Mucosa of descending colon (tissue), 3 donors: ENCODE measurements around the gene JAG2. TPM values are rescaled to one million over a fixed set of nuclear protein-coding genes. Genes with fewer than 3 reads are reported as not detected.

ENCODE experiments used
- ATAC-seq: fragments of 200-7000 bp; cut with Tn5 transposase; one replicate; pipeline ENCODE4 v1.9.1; 2020; ENCODE audit warnings: mild to moderate bottlenecking, moderate library complexity
- DNase-seq, 3 donors: peaks; one replicate each; pipeline ENCODE4 v3.0.0-alpha.2; 2020
- H3K36me3 ChIP-seq: fragments of 200-600 bp; one replicate; pipeline ENCODE4 v1.8.0; 2021; ENCODE audit warnings: low read depth, mild to moderate bottlenecking
- H3K4me1 ChIP-seq: fragments of 200-600 bp; one replicate; pipeline ENCODE4 v1.8.0; 2021; ENCODE audit warnings: low read depth, mild to moderate bottlenecking
- H3K4me3 ChIP-seq: fragments of 200-600 bp; one replicate; pipeline ENCODE4 v1.8.0; 2021; ENCODE audit warnings: mild to moderate bottlenecking
- H3K9me3 ChIP-seq: fragments of 200-600 bp; one replicate; pipeline ENCODE4 v1.8.0; 2021; ENCODE audit warnings: mild to moderate bottlenecking
- CTCF ChIP-seq: fragments of 200-600 bp; IDR thresholded peaks from one replicate; pipeline ENCODE4 v1.8.0; 2022; ENCODE audit warnings: antibody characterized with exemption, mild to moderate bottlenecking
- intact Hi-C, 2 donors: fragments of 100-400 bp; cut with DNase I in 1 of 2; cut with micrococcal nuclease in 1 of 2; formaldehyde crosslinking; loops; one replicate each; pipeline versions ENCODE4 v1.11.0 to v1.11.1; 2022; cut with DNase I, micrococcal nuclease
- total RNA-seq, 3 donors: library from RNA; stranded (reverse); fragmentation: NEBNext Ultra II Directional in 2 of 3; extraction: Animal tissue kit (Norgen Biotek cat#: 25700) in 2 of 3; gene quantifications; one replicate each; pipeline versions ENCODE4 v1.2.1 to v1.2.4, GENCODE V29; 2021 to 2023
- donor health status: DM: no; HTN: no; CAD: no; lungs with moderate emphysema.
- donor health status: DM: no; HTN: no; CAD: no.
- donor health status: DM: no; HTN: yes; CAD: no.

The JAG2 gene
- total RNA-seq, 3 donors from 2014 or later, result 5.6 to 8.2 (median 5.7) TPM

DNA sequence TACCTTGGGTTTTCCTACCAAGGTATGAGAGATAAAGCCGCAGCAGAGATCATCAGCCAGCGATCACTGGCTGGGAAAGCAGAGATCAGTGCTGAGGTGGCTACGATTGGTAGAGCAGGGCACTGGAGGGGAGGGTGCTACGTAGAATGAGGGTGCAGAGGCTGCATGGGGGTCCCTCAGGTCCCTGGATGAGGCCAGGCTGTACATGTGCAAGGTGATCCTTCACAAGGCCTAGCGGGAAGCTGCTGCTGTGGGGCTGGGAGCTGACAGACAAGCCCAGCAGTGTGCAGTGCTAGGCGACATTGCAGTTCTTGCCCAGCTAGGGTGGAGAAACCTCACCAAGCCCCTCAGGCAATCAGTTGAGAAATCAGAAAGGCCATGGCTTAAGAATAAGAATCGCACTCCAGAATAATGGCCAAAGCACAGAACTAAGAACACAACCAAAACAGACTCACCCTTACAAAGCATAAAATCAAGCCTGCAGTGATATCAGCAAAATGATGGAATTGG is 66.2 kb downstream of the JAG2 start:
- peaks cover 3% of the 10 kb centered on the region for H3K4me1 ChIP-seq
- ATAC-seq (no peak), DNase-seq (no peak)
- peaks cover 3% of the 10 kb centered on the region for H3K9me3 ChIP-seq
- no peaks in the 10 kb centered on the region for H3K36me3 ChIP-seq
- TF ChIP-seq CTCF, result no peak
- intact Hi-C loops, result no loop called here
- no peak overlapping the region for H3K4me3 ChIP-seq

- H3K9me3 ChIP-seq, result peaks cover 3% of the 10 kb centered on the region
- no peak for DNase-seq
- ATAC-seq, result no peak
- no peak for TF ChIP-seq CTCF
- no peaks in the 10 kb centered on the region for H3K36me3 ChIP-seq
- peaks cover 3% of the 10 kb centered on the region for H3K4me1 ChIP-seq
- intact Hi-C loops, result no loop called here
- no peak overlapping the region for H3K4me3 ChIP-seq
These were observed 67.7 kb downstream of the JAG2 start for GRCh38 chr14:105100910-105101309.

- H3K9me3 ChIP-seq, result peaks cover 3% of the 10 kb centered on the region
- TF ChIP-seq CTCF, result no peak
- no peak for DNase-seq
- intact Hi-C loops, result loop anchor here in 1 of 2 donors (10.0 kb wide), 1 partner anchor 65 kb away; the partner anchor contains the start of gene JAG2
- no peak overlapping the region for H3K4me3 ChIP-seq
- no peaks in the 10 kb centered on the region for H3K4me1 ChIP-seq
- ATAC-seq, result no peak
- H3K36me3 ChIP-seq, result no peaks in the 10 kb centered on the region
These were observed 68.8 kb downstream of the JAG2 start for GRCh38 chr14:105099778-105100177.

GRCh38 chr14:105098316-105098715 is 70.3 kb downstream of the JAG2 start:
- no peak for TF ChIP-seq CTCF
- no peaks in the 10 kb centered on the region for H3K36me3 ChIP-seq
- peaks cover 3% of the 10 kb centered on the region for H3K9me3 ChIP-seq
- intact Hi-C loops, result loop anchor here in 1 of 2 donors (10.0 kb wide), 1 partner anchor 66 kb away; the partner anchor contains the start of gene JAG2
- H3K4me1 ChIP-seq, result peaks cover 6% of the 10 kb centered on the region
- DNase-seq (no peak), ATAC-seq (no peak)
- H3K4me3 ChIP-seq, result no peak overlapping the region

DNA sequence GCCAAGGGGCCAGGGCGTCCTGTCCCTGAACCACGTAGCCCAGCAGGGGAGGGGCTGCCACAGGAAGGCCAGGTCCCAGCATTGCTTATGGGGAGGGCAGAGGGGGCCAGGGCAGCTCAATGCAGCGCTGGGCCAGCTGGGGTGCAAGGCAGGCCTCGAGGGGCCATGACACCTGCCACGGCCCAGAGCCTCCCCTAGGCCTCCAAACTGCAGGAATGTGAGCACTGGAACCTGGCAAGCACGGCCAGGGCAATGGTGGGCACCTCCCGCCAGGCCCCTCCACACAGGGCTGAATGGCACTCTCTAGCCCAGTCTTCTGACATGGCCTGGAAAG is 70.8 kb downstream of the JAG2 start:
- intact Hi-C loops, result loop anchor here in 1 of 2 donors (10.0 kb wide), 1 partner anchor 67 kb away; the partner anchor contains the start of gene JAG2

More for the DNA sequence above, 70.8 kb downstream of the JAG2 start:
- peaks cover 6% of the 10 kb centered on the region for H3K4me1 ChIP-seq
- no peak for TF ChIP-seq CTCF
- H3K4me3 ChIP-seq, result no peak overlapping the region
- peaks cover 3% of the 10 kb centered on the region for H3K9me3 ChIP-seq
- no peak for DNase-seq
- no peaks in the 10 kb centered on the region for H3K36me3 ChIP-seq
- no peak for ATAC-seq
